LNCAP (cell line): Measurements from ENCODE around the gene KAZN.

Experiments used
- CTCF ChIP-seq: fragments of 450-650 bp; IDR thresholded peaks from 2 replicates; pipeline ENCODE4 v1.5.1; 2017; ENCODE audit warnings: mild to moderate bottlenecking

Gene KAZN

GRCh38 chr1:15080328-15081007 is 482.0 kb downstream of the KAZN start:
- no peak for TF ChIP-seq CTCF

GRCh38 chr1:15081102-15081501 is 482.6 kb downstream of the KAZN start:
- TF ChIP-seq CTCF: no peak

GRCh38 chr1:15083578-15083977 is 485.1 kb downstream of the KAZN start:
- TF ChIP-seq CTCF: no peak

- no peak for TF ChIP-seq CTCF
These were observed 489.9 kb downstream of the KAZN start for GRCh38 chr1:15088281-15088971.

- TF ChIP-seq CTCF: no peak
These were observed 490.9 kb downstream of the KAZN start for GRCh38 chr1:15089258-15089992.

GRCh38 chr1:15090373-15090772 is 491.9 kb downstream of the KAZN start:
- no peak for TF ChIP-seq CTCF

- no peak for TF ChIP-seq CTCF
These were observed 495.6 kb downstream of the KAZN start for GRCh38 chr1:15094056-15094455.
